ENCODE measurements around the gene CCDC112. TPM values are rescaled to one million over a fixed set of nuclear protein-coding genes. Genes with fewer than 3 reads are reported as not detected.

The CCDC112 gene
- total and polyA plus RNA-seq, 9 of the 15 experiments (the other 6 are each of a cell fraction or from before 2014, with no cell fraction given): 3.3 to 15.3 (median 7.4) TPM

GRCh38 chr5:115246361-115246991 is 50.0 kb downstream of the CCDC112 start:
- intact Hi-C loops (cut with micrococcal nuclease): loop anchor here (1.0 to 10.0 kb wide), 2 partner anchors 148 to 1572 kb away; no protein-coding TSS in a partner anchor
- CTCF ChIA-PET (ENCODE audit: low intra/inter-chr PET ratio): interaction anchor here (2.5 kb wide), 1 partner anchor 148 kb away, joined by 15 read pairs; no protein-coding TSS in a partner anchor
- Histone ChIP-seq H3K9me1 (ENCODE audit: control insufficient read depth, insufficient read depth, low read length) (no peaks in the 10 kb centered on the region), H3K4me2 (ENCODE audit: insufficient read depth, low read length) (no peak overlapping the region), H3K27ac (ENCODE audit: extremely low read depth, low read depth, low read length) (no peak overlapping the region), H3K9me3 (replicated peaks; ENCODE audit: control insufficient read depth, insufficient read depth, low read depth, low read length) (no peaks in the 10 kb centered on the region), H3K27me3 (ENCODE audit: control insufficient read depth in 2 of 2, insufficient read depth in 2 of 2, low read length in 2 of 2) (no peaks in the 10 kb centered on the region), H3K4me1 (replicated peaks in 1 of 2; ENCODE audit: control insufficient read depth in 2 of 2, insufficient read depth in 2 of 2, low read length in 2 of 2) (no peaks in the 10 kb centered on the region), H3K4me3 (no peak overlapping the region), H3K36me3 (ENCODE audit: control insufficient read depth, insufficient read depth, low read length) (peaks cover 3% of the 10 kb centered on the region; the same call in 1 of the 3 replicates), H3K9ac (ENCODE audit: insufficient read depth in 1 of 2, low read depth in 2 of 2, low read length in 2 of 2) (no peak overlapping the region), H4K20me1 (replicated peaks; ENCODE audit: control insufficient read depth, insufficient read depth, low read length) (no peaks in the 10 kb centered on the region), H2AFZ (ENCODE audit: low read depth, low read length) (no peak overlapping the region), H3K79me2 (ENCODE audit: control insufficient read depth, insufficient read depth, low read length) (no peaks in the 10 kb centered on the region; the same call in 2 of the 3 replicates)
- 19% methylated on average over 3 of the region's 3 CpGs for WGBS (ENCODE audit: insufficient coverage, low coverage, missing lambda C conversion rate)
- ATAC-seq (peak; percentile 81), FAIRE-seq (peak; percentile 79), DNase-seq (ENCODE audit: extremely low read depth in 1 of 4, low spot score in 3 of 4) (peak; percentile 20 to 44 (median 23))
- POLR2A ChIA-PET: interaction anchor here (0.6 kb wide), 2 partner anchors 128 to 1556 kb away, joined by 3 read pairs; no protein-coding TSS in a partner anchor
- in situ Hi-C loops (cut with MboI): no loop called here
- BruUV-seq (replicated peaks): no TSS peak
- no peak for TF ChIP-seq ZNF311 (CRISPR knock-in tag; IDR thresholded peaks at IDR 0.05)
- no peak for TF ChIP-seq GTF2F1 (IDR thresholded peaks at IDR 0.05; ENCODE audit: low read depth, low read length)
- no peak for TF ChIP-seq ZNF655 (CRISPR knock-in tag; IDR thresholded peaks at IDR 0.05)
- TF ChIP-seq CAMTA2 (CRISPR knock-in tag; conservative IDR thresholded peaks at IDR 0.05): no peak
- TF ChIP-seq, protein P1, sequence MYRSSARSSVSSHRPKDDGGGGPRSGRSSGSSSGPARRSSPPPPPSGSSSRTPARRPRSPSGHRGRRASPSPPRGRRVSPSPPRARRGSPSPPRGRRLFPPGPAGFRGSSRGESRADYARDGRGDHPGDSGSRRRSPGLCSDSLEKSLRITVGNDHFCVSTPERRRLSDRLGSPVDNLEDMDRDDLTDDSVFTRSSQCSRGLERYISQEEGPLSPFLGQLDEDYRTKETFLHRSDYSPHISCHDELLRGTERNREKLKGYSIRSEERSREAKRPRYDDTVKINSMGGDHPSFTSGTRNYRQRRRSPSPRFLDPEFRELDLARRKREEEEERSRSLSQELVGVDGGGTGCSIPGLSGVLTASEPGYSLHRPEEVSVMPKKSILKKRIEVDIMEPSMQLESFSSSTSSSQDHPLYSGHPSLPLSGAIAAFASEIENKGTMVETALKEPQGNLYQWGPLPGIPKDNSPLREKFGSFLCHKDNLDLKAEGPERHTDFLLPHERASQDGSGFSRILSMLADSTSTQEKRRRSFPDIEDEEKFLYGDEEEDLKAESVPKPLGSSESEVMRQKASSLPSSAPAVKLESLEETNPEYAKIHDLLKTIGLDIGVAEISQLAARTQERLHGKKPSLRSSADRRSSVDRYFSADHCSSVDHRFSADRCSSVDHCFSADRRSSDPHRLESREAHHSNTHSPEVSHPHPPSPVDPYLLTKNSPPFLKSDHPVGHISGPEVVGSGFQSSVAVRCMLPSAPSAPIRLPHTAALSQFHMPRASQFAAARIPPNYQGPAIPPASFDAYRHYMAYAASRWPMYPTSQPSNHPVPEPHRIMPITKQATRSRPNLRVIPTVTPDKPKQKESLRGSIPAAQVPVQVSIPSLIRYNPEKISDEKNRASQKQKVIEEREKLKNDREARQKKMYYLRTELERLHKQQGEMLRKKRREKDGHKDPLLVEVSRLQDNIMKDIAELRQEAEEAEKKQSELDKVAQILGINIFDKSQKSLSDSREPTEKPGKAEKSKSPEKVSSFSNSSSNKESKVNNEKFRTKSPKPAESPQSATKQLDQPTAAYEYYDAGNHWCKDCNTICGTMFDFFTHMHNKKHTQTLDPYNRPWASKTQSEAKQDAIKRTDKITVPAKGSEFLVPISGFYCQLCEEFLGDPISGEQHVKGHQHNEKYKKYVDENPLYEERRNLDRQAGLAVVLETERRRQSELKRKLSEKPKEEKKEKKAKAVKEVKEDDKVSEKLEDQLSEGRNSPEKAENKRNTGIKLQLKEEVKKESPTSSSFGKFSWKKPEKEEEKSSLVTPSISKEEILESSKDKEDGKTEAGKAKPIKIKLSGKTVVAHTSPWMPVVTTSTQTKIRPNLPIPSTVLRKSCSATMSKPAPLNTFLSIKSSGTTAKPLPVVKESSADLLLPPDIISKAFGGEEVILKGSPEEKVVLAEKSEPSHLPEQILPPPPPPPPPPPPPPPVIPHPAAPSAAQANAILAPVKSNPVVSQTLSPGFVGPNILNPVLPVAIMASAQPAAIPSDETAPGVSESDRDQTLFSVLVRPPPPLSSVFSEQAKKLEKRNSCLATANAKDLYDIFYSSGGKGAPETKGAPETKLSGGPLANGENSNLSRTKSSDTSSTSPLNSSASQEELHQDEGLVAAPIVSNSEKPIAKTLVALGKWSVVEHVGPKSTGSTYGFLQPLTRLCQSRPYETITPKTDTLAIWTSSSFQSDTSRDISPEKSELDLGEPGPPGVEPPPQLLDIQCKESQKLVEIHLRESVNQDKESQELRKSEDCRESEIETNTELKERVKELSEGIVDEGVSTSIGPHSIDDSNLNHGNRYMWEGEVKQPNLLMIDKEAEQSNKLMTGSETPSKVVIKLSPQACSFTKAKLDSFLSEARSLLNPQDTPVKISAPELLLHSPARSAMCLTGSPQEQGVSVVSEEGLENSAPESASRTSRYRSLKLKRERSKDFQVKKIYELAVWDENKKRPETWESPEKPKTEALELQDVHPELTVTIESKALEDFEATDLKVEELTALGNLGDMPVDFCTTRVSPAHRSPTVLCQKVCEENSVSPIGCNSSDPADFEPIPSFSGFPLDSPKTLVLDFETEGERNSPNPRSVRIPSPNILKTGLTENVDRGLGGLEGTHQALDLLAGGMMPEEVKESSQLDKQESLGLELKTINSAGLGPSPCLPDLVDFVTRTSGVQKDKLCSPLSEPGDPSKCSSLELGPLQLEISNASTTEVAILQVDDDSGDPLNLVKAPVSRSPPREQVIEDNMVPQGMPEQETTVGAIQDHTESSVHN (IDR thresholded peaks at IDR 0.05; ENCODE audit: borderline replicate concordance in 1 of 2, low read depth in 1 of 2): no peak
- TF ChIP-seq, protein P2, sequence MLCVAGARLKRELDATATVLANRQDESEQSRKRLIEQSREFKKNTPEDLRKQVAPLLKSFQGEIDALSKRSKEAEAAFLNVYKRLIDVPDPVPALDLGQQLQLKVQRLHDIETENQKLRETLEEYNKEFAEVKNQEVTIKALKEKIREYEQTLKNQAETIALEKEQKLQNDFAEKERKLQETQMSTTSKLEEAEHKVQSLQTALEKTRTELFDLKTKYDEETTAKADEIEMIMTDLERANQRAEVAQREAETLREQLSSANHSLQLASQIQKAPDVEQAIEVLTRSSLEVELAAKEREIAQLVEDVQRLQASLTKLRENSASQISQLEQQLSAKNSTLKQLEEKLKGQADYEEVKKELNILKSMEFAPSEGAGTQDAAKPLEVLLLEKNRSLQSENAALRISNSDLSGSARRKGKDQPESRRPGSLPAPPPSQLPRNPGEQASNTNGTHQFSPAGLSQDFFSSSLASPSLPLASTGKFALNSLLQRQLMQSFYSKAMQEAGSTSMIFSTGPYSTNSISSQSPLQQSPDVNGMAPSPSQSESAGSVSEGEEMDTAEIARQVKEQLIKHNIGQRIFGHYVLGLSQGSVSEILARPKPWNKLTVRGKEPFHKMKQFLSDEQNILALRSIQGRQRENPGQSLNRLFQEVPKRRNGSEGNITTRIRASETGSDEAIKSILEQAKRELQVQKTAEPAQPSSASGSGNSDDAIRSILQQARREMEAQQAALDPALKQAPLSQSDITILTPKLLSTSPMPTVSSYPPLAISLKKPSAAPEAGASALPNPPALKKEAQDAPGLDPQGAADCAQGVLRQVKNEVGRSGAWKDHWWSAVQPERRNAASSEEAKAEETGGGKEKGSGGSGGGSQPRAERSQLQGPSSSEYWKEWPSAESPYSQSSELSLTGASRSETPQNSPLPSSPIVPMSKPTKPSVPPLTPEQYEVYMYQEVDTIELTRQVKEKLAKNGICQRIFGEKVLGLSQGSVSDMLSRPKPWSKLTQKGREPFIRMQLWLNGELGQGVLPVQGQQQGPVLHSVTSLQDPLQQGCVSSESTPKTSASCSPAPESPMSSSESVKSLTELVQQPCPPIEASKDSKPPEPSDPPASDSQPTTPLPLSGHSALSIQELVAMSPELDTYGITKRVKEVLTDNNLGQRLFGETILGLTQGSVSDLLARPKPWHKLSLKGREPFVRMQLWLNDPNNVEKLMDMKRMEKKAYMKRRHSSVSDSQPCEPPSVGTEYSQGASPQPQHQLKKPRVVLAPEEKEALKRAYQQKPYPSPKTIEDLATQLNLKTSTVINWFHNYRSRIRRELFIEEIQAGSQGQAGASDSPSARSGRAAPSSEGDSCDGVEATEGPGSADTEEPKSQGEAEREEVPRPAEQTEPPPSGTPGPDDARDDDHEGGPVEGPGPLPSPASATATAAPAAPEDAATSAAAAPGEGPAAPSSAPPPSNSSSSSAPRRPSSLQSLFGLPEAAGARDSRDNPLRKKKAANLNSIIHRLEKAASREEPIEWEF (CRISPR knock-in tag; IDR thresholded peaks at IDR 0.05): no peak

All from K562 (cell line).